K562 (cell line): ENCODE results near the gene PTGER4. TPM values are rescaled to one million over a fixed set of nuclear protein-coding genes. Genes with fewer than 3 reads are reported as not detected.
A peak's percentile ranks its signal among the peaks of the same experiment; 100 is the strongest.

Experiments
- BDP1 ChIP-seq: IDR thresholded peaks from 3 replicates; pipeline ENCODE4 v1.6.1; 2011; ENCODE audit not compliant: insufficient read length, insufficient read depth
- BRF1 ChIP-seq: IDR thresholded peaks from 3 replicates; pipeline ENCODE4 v1.6.1; 2011; ENCODE audit warnings: borderline replicate concordance, mild to moderate bottlenecking; ENCODE audit not compliant: insufficient read length; ENCODE audit errors: extremely low read depth
- ILF3 ChIP-seq: fragments of 450-650 bp; IDR thresholded peaks from 2 replicates; pipeline ENCODE4 v1.6.1; 2018; ENCODE audit warnings: antibody characterized with exemption, mild to moderate bottlenecking, moderate library complexity, borderline replicate concordance
- MYNN ChIP-seq, 2 experiments: sonication (generic); formaldehyde crosslinking in 1 of 2; IDR thresholded peaks; 2 replicates each; pipeline versions ENCODE4 v1.5.0 to v1.6.1; 2016 to 2020; ENCODE audit warnings: antibody characterized with exemption in 1 of 2, missing genetic modification reagents in 1 of 2
- NCOR1 ChIP-seq: fragments of 450-650 bp; IDR thresholded peaks from 2 replicates; pipeline ENCODE4 v1.6.1; 2016; ENCODE audit warnings: mild to moderate bottlenecking, moderate library complexity
- NONO ChIP-seq, 2 experiments: fragments of 200-400 bp in 1 of 2; fragments of 450-650 bp in 1 of 2; formaldehyde crosslinking in 1 of 2; IDR thresholded peaks; 2 replicates each; pipeline ENCODE4 v1.6.1; 2017; ENCODE audit warnings: low read depth in 2 of 2, mild to moderate bottlenecking in 2 of 2, moderate library complexity in 2 of 2, low read length in 1 of 2
- PREB ChIP-seq: sonication (generic); formaldehyde crosslinking; IDR thresholded peaks from 2 replicates; pipeline ENCODE4 v1.8.1; 2023; ENCODE audit warnings: mild to moderate bottlenecking, missing genetic modification reagents
- RAD21 ChIP-seq, 2 experiments: fragments of 250-450 bp in 1 of 2; fragments of 450-650 bp in 1 of 2; sonication (Bioruptor Pico) in 1 of 2; formaldehyde crosslinking in 1 of 2; IDR thresholded peaks in 1 of 2; conservative IDR thresholded peaks in 1 of 2; 2 replicates each; pipeline versions ENCODE4 v1.4.0 to v1.8.0; 2020 to 2022; ENCODE audit warnings: mild to moderate bottlenecking in 2 of 2, moderate library complexity in 1 of 2
- SRF ChIP-seq, 2 experiments: fragments of 250-450, 450-650 bp in 1 of 2; sonication (Bioruptor Pico) in 1 of 2; sonication (generic) in 1 of 2; formaldehyde crosslinking; IDR thresholded peaks; 2 replicates each; pipeline versions ENCODE4 v1.5.0 to v1.5.1; 2020 to 2022; ENCODE audit warnings: mild to moderate bottlenecking in 1 of 2, missing genetic modification reagents in 1 of 2
- TCF7L2 ChIP-seq: fragments of 150-350 bp; IDR thresholded peaks from 2 replicates; pipeline ENCODE4 v1.6.1; 2016; ENCODE audit warnings: low read depth, mild to moderate bottlenecking, low read length, moderate library complexity
- polyA plus RNA-seq, 8 experiments: library from polyadenylated mRNA; depleted of rRNA in 4 of 8; stranded (reverse) in 5 of 8; unstranded in 3 of 8; fragments of >200 nt; fragmentation: Nextera tagmentation in 2 of 8; fragmentation: Illumina TruSeq in 1 of 8; extraction: Ambion mirVana in 2 of 8; extraction: Trizol in 1 of 8; gene quantifications; 2 replicates each; pipeline versions ENCODE4 v1.2.1 to v1.2.3, GENCODE V29; 2011 to 2014; ENCODE audit warnings: inconsistent platforms in 1 of 8, missing spikeins in 1 of 8
- total RNA-seq, 7 experiments: library from RNA; depleted of rRNA in 6 of 7; stranded (reverse); fragments of >200 nt in 6 of 7; fragmentation: Illumina TruSeq in 2 of 7; extraction: Trizol in 2 of 7; gene quantifications; 2 replicates each; pipeline versions ENCODE4 v1.2.1 to v1.2.3, GENCODE V29; 2011 to 2021; ENCODE audit warnings: low replicate concordance in 1 of 7
- TF ChIP-seq, protein P1 (sequence below), 2 experiments: fragments of 450-650 bp; formaldehyde crosslinking in 1 of 2; IDR thresholded peaks; 2 replicates each; pipeline versions ENCODE4 v1.4.0 to v1.6.1; 2014 to 2020; ENCODE audit warnings: mild to moderate bottlenecking in 2 of 2, borderline replicate concordance in 1 of 2, low read depth in 1 of 2

Gene PTGER4
- total and polyA plus RNA-seq, 9 of the 15 experiments (the other 6 are each of a cell fraction or from before 2014, with no cell fraction given), result 0.31 TPM; not detected in 8

GRCh38 chr5:40688127-40688761, 8.5 kb downstream of the PTGER4 start (continued):
- TF ChIP-seq NONO (IDR thresholded peaks at IDR 0.05; ENCODE audit: low read depth in 2 of 2, low read length in 1 of 2) (0 out of 4 replicates have a peak, but pooled peaks of 1 of the 2 experiments have one; percentile 24), TCF7L2 (no peak), ILF3 (0 out of 2 replicates have a peak, but pooled peaks have one; percentile 55), BRF1 (no peak), BDP1 (no peak), PREB (CRISPR knock-in tag) (no peak), SRF (CRISPR knock-in tag; IDR thresholded peaks at IDR 0.05) (peak in 1 of 2 experiments; percentile 88; a peak in 1 of 4 replicates), RAD21 (CRISPR knock-in tag; conservative IDR thresholded peaks at IDR 0.05 in 1 of 2, IDR thresholded peaks at IDR 0.05 in 1 of 2) (peak; percentile 94 to 97), MYNN (IDR thresholded peaks at IDR 0.05) (no peak), MYNN (CRISPR knock-in tag; IDR thresholded peaks at IDR 0.05) (no peak), NCOR1 (0 out of 2 replicates have a peak, but pooled peaks have one; percentile 7)
- TF ChIP-seq, protein P1, sequence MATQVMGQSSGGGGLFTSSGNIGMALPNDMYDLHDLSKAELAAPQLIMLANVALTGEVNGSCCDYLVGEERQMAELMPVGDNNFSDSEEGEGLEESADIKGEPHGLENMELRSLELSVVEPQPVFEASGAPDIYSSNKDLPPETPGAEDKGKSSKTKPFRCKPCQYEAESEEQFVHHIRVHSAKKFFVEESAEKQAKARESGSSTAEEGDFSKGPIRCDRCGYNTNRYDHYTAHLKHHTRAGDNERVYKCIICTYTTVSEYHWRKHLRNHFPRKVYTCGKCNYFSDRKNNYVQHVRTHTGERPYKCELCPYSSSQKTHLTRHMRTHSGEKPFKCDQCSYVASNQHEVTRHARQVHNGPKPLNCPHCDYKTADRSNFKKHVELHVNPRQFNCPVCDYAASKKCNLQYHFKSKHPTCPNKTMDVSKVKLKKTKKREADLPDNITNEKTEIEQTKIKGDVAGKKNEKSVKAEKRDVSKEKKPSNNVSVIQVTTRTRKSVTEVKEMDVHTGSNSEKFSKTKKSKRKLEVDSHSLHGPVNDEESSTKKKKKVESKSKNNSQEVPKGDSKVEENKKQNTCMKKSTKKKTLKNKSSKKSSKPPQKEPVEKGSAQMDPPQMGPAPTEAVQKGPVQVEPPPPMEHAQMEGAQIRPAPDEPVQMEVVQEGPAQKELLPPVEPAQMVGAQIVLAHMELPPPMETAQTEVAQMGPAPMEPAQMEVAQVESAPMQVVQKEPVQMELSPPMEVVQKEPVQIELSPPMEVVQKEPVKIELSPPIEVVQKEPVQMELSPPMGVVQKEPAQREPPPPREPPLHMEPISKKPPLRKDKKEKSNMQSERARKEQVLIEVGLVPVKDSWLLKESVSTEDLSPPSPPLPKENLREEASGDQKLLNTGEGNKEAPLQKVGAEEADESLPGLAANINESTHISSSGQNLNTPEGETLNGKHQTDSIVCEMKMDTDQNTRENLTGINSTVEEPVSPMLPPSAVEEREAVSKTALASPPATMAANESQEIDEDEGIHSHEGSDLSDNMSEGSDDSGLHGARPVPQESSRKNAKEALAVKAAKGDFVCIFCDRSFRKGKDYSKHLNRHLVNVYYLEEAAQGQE (IDR thresholded peaks at IDR 0.05; ENCODE audit: borderline replicate concordance), result peak; percentile 90
- TF ChIP-seq, protein P1 (CRISPR knock-in tag; IDR thresholded peaks at IDR 0.05; ENCODE audit: low read depth), result no peak
